KOPT-K1 (cell line): Measurements from ENCODE around the gene ALDH2.

Experiments
- H3K27ac ChIP-seq: fragments of 200-600 bp; sonication (generic); 2 replicates; pipeline ENCODE4 v1.5.1; 2016; ENCODE audit warnings: antibody characterized with exemption, mild to moderate bottlenecking, low read depth, low read length; ENCODE audit not compliant: poor library complexity, severe bottlenecking
- H3K36me3 ChIP-seq: fragments of 200-600 bp; sonication (generic); 2 replicates; pipeline ENCODE4 v1.5.1; 2017; ENCODE audit warnings: antibody characterized with exemption, mild to moderate bottlenecking, low read length, moderate library complexity; ENCODE audit not compliant: insufficient read depth
- H3K9me3 ChIP-seq: fragments of 200-600 bp; sonication (generic); 2 replicates; pipeline ENCODE4 v1.5.1; 2017; ENCODE audit warnings: antibody characterized with exemption, low read length, mild to moderate bottlenecking; ENCODE audit not compliant: insufficient read depth, poor library complexity, severe bottlenecking

ALDH2 gene

DNA sequence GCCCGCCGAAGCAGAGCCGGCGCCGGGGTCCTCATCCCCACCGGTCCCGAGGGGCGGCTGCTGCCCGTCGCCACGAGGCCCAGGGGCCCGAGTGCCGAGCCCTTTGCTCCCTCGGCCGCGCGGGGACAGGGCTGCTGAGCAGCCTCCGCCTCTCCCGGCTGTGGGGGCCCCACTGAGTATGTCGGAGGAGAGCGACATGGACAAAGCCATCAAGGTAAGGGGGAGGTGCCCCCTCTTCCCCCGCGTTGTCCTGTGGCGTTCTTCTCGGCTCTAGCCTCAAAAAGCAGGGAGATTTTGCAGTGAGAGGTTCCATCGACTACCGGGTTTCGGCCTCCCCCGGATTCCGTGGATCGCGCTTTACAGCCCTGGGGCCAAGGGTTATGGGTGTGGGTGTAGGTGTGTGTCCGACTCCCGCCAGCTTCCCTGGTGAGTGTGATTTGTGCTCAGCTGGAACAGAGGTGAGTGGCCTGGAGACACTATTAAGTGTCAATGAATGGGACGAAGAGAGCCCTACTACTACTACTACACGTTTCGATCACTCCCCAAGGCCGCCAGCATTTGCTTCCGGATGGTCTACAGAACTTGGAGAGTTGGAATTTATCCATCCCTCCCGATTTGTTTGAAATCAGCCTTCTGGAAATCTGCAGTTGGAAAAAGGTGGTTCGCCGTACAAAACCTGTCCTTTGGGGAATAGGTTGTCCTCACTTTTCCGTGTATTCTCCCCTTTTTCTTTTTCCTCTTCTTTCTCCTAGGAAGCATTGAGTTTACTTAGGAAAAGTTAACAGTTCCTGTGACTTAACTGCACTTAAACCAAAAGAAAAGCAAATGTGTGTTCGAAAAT lies 76.0 kb downstream of the ALDH2 start:
- Histone ChIP-seq H3K9me3 (no peaks in the 10 kb centered on the region), H3K27ac (peak overlapping the region; percentile 85), H3K36me3 (peaks cover 60% of the 10 kb centered on the region)

DNA sequence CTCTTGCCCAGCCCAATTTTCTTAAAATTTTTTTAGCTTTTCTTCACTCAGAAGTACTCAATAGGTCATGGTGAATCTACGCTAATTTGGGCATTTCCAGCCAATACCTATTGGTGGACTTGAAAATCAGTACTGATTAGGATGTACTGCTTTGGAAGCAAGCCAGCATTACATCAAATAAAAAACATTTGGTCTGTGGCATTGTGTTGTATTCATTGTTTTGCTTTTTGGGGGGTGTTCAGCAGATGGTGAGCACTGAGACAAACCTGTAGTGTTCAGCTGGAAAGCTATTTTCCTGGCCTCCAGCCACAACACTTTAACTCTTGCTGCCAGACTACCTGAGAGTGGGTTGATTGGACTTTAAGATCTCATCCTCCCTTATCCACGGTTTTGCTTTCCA lies 79.3 kb downstream of the ALDH2 start:
- peaks cover 61% of the 10 kb centered on the region for H3K36me3 ChIP-seq
- no peaks in the 10 kb centered on the region for H3K9me3 ChIP-seq
- H3K27ac ChIP-seq: no peak overlapping the region

DNA sequence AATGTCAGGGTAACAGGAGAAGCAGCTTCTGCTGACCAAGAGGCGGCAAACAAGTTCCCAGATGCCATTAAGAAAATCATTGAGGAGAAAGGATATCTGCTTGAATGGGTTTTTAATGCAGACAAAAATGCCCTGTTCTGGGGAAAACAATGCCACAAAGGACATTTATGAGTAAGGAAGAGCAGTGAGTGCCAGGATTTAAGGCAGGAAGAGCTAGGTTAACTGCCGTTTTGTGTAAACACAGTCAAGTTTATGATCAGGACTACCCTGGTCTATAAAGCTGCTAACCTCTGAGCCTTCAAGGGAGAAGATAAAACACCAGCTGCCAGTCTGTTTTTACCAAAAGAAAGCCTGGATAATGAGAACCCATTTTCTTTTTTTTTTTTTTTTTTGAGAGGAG lies 83.8 kb downstream of the ALDH2 start:
- H3K36me3 ChIP-seq: peaks cover 70% of the 10 kb centered on the region
- no peaks in the 10 kb centered on the region for H3K9me3 ChIP-seq
- no peak overlapping the region for H3K27ac ChIP-seq

DNA sequence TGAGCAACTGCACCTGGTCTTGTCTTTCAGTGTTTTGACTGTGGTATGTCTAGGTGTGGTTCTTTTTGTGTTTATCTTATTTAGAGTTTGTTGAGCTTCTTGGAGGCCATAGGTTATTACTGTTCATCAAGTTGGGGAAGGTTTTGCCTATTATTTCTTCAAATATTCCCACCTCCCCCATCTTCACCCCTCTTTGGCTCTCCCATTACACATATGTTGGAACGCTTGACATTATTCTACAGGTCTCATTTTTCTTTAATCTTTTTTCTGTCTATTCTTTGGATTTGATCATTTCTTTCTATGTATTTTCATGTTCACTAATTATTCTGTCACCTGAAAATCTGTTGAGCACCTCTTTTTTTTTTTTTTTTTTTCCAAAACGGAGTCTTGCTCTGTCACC lies 91.5 kb downstream of the ALDH2 start:
- no peaks in the 10 kb centered on the region for H3K9me3 ChIP-seq
- no peak overlapping the region for H3K27ac ChIP-seq
- peaks cover 34% of the 10 kb centered on the region for H3K36me3 ChIP-seq

DNA sequence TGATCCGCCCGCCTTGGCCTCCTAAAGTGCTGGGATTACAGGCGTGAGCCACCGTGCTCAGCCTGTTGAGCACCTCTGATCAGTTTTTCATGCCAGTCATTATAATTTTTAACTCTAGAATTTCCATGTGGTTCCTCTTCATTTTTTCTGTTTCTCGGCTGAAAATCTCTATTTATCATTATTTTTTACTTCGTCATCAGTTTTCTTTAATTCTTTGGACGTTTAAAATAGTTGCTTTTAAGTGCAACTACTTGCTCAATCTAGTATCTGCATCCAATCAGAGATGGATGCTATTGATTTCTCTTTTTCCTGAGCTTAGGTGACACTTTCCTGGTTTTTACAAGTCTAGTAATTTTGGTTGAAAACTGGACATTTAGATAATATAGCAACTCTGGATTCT lies 92.0 kb downstream of the ALDH2 start:
- no peaks in the 10 kb centered on the region for H3K9me3 ChIP-seq
- H3K36me3 ChIP-seq: peaks cover 36% of the 10 kb centered on the region; the same call in 1 of the 2 replicates
- H3K27ac ChIP-seq: no peak overlapping the region

DNA sequence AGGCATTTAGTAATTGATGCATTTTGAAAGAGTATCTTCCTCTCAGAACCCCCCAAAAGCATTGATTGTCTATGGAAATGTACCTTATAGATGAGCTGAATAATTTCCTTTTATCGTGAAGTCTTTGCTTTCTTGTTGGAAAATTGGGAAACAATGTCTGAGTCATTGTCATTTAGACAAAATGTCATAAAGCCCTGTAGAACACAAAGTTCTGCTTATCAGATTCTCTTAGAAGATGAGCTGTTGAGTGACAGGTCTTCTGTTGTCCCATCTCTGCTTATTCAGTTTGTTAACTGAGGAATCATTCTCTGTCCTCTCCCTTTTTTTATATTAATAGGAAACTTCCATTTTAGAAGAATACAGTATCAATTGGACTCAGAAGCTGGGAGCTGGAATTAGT lies 98.2 kb downstream of the ALDH2 start:
- no peak overlapping the region for H3K27ac ChIP-seq
- H3K9me3 ChIP-seq: no peaks in the 10 kb centered on the region
- H3K36me3 ChIP-seq: peaks cover 82% of the 10 kb centered on the region
